Vagina (tissue), 2 donors: ENCODE results near the gene TMEM237. TPM values are rescaled to one million over a fixed set of nuclear protein-coding genes. Genes with fewer than 3 reads are reported as not detected.

ENCODE experiments used
- DNase-seq, 2 donors: peaks; one replicate each; pipeline ENCODE4 v3.0.0-alpha.2; 2017; ENCODE audit errors: extremely low spot score in 2 of 2
- H3K27ac ChIP-seq: fragments of 200-600 bp; sonication (generic); one replicate; pipeline ENCODE4 v1.5.1; 2019
- H3K27me3 ChIP-seq: fragments of 200-600 bp; sonication (generic); one replicate; pipeline ENCODE4 v1.5.1; 2019
- H3K36me3 ChIP-seq, 2 donors: fragments of 200-600 bp; sonication (generic); one replicate each; pipeline ENCODE4 v1.5.1; 2017 to 2019
- H3K4me1 ChIP-seq: fragments of 200-600 bp; sonication (generic); one replicate; pipeline ENCODE4 v1.5.1; 2019
- H3K4me3 ChIP-seq, 2 donors: fragments of 200-600 bp; sonication (generic); 1 replicate in 1 of 2; 2 replicates in 1 of 2; pipeline ENCODE4 v1.5.1; 2016 to 2019
- H3K9me3 ChIP-seq: fragments of 200-600 bp; sonication (generic); one replicate; pipeline ENCODE4 v1.5.1; 2019
- POLR2A ChIP-seq, 2 donors: fragments of 450-650 bp; IDR thresholded peaks; one replicate each; pipeline ENCODE4 v1.6.1; 2017; ENCODE audit warnings: antibody characterized with exemption in 2 of 2, mild to moderate bottlenecking in 2 of 2, moderate library complexity in 2 of 2
- POLR2AphosphoS5 ChIP-seq, 2 donors: sonication (generic); formaldehyde crosslinking; IDR thresholded peaks; one replicate each; pipeline ENCODE4 v1.9.0; 2017; ENCODE audit warnings: antibody characterized with exemption in 2 of 2, mild to moderate bottlenecking in 2 of 2, low read depth in 1 of 2; ENCODE audit not compliant: insufficient read depth in 1 of 2
- intact Hi-C: fragments of 100-400 bp; cut with DNase I; formaldehyde crosslinking; loops from one replicate; pipeline ENCODE4 v1.15.1; 2023
- total RNA-seq: library from RNA; depleted of rRNA; stranded (reverse); fragments of >200 nt; gene quantifications from one replicate; pipeline ENCODE4 v1.2.3, GENCODE V29; 2016
- TF ChIP-seq, protein P1 (sequence below), 3 experiments: fragments of 450-650 bp in 2 of 3; fragments of 200-600 bp in 1 of 3; sonication (generic) in 1 of 3; IDR thresholded peaks; one replicate each; pipeline ENCODE4 v1.5.1; 2017 to 2019; ENCODE audit warnings: antibody characterized with exemption in 3 of 3, mild to moderate bottlenecking in 2 of 3, moderate library complexity in 2 of 3

TMEM237 gene
- total RNA-seq, 1 donor from 2014 or later = 29.5 TPM

GRCh38 chr2:201633661-201634249 is 9.5 kb downstream of the TMEM237 start:
- Histone ChIP-seq H3K4me1 (no peaks in the 10 kb centered on the region), H3K36me3 (peaks cover 0 to 49% of the 10 kb centered on the region in 2 donors), H3K27me3 (no peaks in the 10 kb centered on the region), H3K9me3 (no peaks in the 10 kb centered on the region), H3K4me3 (no peak overlapping the region), H3K27ac (no peak overlapping the region)
- intact Hi-C loops = no loop called here
- TF ChIP-seq, protein P1, sequence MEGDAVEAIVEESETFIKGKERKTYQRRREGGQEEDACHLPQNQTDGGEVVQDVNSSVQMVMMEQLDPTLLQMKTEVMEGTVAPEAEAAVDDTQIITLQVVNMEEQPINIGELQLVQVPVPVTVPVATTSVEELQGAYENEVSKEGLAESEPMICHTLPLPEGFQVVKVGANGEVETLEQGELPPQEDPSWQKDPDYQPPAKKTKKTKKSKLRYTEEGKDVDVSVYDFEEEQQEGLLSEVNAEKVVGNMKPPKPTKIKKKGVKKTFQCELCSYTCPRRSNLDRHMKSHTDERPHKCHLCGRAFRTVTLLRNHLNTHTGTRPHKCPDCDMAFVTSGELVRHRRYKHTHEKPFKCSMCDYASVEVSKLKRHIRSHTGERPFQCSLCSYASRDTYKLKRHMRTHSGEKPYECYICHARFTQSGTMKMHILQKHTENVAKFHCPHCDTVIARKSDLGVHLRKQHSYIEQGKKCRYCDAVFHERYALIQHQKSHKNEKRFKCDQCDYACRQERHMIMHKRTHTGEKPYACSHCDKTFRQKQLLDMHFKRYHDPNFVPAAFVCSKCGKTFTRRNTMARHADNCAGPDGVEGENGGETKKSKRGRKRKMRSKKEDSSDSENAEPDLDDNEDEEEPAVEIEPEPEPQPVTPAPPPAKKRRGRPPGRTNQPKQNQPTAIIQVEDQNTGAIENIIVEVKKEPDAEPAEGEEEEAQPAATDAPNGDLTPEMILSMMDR (IDR thresholded peaks at IDR 0.05) = no peak
- TF ChIP-seq POLR2A (IDR thresholded peaks at IDR 0.05) = no peak
- no peak for TF ChIP-seq POLR2AphosphoS5 (IDR thresholded peaks at IDR 0.05; ENCODE audit: insufficient read depth in 1 of 2, low read depth in 1 of 2)
- DNase-seq = no peak

DNA sequence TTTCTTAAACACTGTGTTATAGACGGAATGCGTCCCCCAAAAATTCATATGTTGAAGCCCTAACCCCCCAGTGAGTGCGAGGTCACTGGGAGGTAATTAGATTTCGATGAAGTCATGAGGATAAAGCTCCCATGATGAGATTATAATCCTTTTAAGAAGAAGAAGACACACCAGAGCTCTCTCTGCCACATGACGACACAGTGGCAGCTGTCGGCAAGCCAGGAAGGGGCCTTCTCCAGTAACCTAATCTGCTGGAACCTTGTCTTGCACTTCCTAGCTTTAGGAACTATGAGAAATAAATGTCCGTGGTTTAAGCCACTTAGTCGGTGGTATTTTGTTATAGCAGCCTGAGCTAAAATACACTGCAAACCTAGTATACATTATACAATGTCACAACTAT is 12.3 kb downstream of the TMEM237 start:
- H3K27ac ChIP-seq = no peak overlapping the region
- no peaks in the 10 kb centered on the region for H3K9me3 ChIP-seq
- intact Hi-C loops = no loop called here
- H3K36me3 ChIP-seq = peaks cover 0 to 46% of the 10 kb centered on the region in 2 donors
- no peak for DNase-seq
- TF ChIP-seq POLR2A (IDR thresholded peaks at IDR 0.05) (no peak), POLR2AphosphoS5 (IDR thresholded peaks at IDR 0.05; ENCODE audit: insufficient read depth in 1 of 2, low read depth in 1 of 2) (no peak)
- TF ChIP-seq, protein P1 (IDR thresholded peaks at IDR 0.05) = no peak
- H3K27me3 ChIP-seq = no peaks in the 10 kb centered on the region
- no peak overlapping the region for H3K4me3 ChIP-seq
- no peaks in the 10 kb centered on the region for H3K4me1 ChIP-seq

DNA sequence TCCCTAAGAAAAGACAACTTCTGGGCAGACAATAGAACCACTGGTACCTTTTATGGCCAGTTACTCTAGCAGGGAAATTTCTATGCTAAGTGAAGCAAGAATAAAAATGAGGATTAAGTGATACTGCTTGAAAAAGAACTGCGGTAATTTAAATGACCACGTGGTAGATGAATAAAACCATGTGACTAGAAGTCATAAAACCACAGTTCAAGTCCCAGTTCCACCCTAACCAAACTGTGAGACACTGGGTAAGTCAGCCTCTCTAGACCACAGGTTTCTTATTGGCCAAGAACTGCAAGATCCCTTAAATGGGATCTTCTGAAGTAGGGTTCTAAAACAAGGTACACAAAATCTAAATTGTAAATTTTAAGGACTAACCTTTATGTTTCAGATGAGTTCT is 12.7 kb downstream of the TMEM237 start:
- no peaks in the 10 kb centered on the region for H3K9me3 ChIP-seq
- H3K27ac ChIP-seq = no peak overlapping the region
- no peaks in the 10 kb centered on the region for H3K4me1 ChIP-seq
- peaks cover 0 to 51% of the 10 kb centered on the region in 2 donors for H3K36me3 ChIP-seq
- intact Hi-C loops = no loop called here
- no peak overlapping the region for H3K4me3 ChIP-seq
- TF ChIP-seq POLR2AphosphoS5 (IDR thresholded peaks at IDR 0.05; ENCODE audit: insufficient read depth in 1 of 2, low read depth in 1 of 2) = no peak
- H3K27me3 ChIP-seq = no peaks in the 10 kb centered on the region
- DNase-seq = no peak

GRCh38 chr2:201628545-201628944 is 14.8 kb downstream of the TMEM237 start:
- TF ChIP-seq POLR2A (IDR thresholded peaks at IDR 0.05) (no peak), POLR2AphosphoS5 (IDR thresholded peaks at IDR 0.05; ENCODE audit: insufficient read depth in 1 of 2, low read depth in 1 of 2) (no peak)
- TF ChIP-seq, protein P1 (IDR thresholded peaks at IDR 0.05) = no peak
- H3K36me3 ChIP-seq = peaks cover 0 to 48% of the 10 kb centered on the region in 2 donors
- H3K27ac ChIP-seq = no peak overlapping the region
- intact Hi-C loops = no loop called here
- H3K27me3 ChIP-seq = no peaks in the 10 kb centered on the region
- H3K4me3 ChIP-seq = no peak overlapping the region
- no peak for DNase-seq
- H3K4me1 ChIP-seq = no peaks in the 10 kb centered on the region
- H3K9me3 ChIP-seq = no peaks in the 10 kb centered on the region

DNA sequence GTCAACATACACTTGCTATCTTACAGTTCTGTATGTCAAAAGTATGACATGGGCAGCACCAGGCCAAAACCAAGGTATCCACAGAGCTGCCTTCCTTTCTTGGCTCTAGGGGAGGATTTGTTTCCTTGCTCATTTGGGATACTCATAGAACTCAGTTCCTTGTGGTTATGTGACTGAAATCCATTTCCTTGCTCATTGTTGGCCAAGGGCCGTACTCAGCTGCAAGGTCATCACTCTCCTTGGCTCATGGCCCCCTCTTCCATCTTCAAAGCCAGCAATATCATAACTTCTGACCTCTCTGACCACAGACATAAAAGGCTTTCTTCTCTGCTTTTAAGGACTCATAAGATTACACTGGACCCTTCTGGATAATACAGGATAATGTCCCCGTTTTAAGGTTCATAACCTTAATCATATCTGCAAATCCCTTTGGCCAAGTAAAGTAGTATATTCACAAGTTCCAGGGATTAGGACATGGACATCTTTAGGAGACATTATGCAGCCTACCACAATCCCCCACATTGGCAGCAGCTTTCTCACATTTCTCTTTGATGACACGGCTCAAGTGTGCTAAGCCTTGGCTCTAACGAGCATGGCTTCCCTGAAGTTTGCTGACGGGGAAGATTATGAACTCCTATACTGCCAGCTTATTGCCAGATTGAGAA is 20.9 kb downstream of the TMEM237 start:
- Histone ChIP-seq H3K36me3 (peaks cover 0 to 10% of the 10 kb centered on the region in 2 donors), H3K9me3 (no peaks in the 10 kb centered on the region)
- intact Hi-C loops = no loop called here

More for the DNA sequence above, 20.9 kb downstream of the TMEM237 start:
- H3K4me3 ChIP-seq = no peak overlapping the region
- no peaks in the 10 kb centered on the region for H3K4me1 ChIP-seq
- no peak overlapping the region for H3K27ac ChIP-seq
- TF ChIP-seq POLR2A (IDR thresholded peaks at IDR 0.05) = no peak
- no peak for TF ChIP-seq POLR2AphosphoS5 (IDR thresholded peaks at IDR 0.05; ENCODE audit: insufficient read depth in 1 of 2, low read depth in 1 of 2)
- TF ChIP-seq, protein P1 (IDR thresholded peaks at IDR 0.05) = no peak
- DNase-seq = no peak
- H3K27me3 ChIP-seq = no peaks in the 10 kb centered on the region
